Measurements from ENCODE around the gene IAH1. TPM values are rescaled to one million over a fixed set of nuclear protein-coding genes. Genes with fewer than 3 reads are reported as not detected.

Gene IAH1
- total and polyA plus RNA-seq, 4 donors, result 19.2 to 62.1 (median 27.0) TPM

- DNase-seq (ENCODE audit: low spot score), result no peak
- Histone ChIP-seq H3K27me3 (ENCODE audit: control insufficient read depth in 4 of 4, insufficient read depth in 4 of 4, low read length in 3 of 4) (no peaks in the 10 kb centered on the region), H3K9me3 (ENCODE audit: control insufficient read depth in 4 of 4, low read length in 3 of 4) (no peaks in the 10 kb centered on the region), H3K36me3 (ENCODE audit: control insufficient read depth in 4 of 4, insufficient read depth in 3 of 4, low read depth in 1 of 4, low read length in 3 of 4) (peaks cover 0 to 9% (median 1%) of the 10 kb centered on the region in 4 donors), H3K9ac (ENCODE audit: low read depth in 1 of 2, low read length in 2 of 2) (no peak overlapping the region), H3K4me1 (ENCODE audit: control insufficient read depth in 4 of 4, insufficient read depth in 4 of 4, low read length in 3 of 4) (peaks cover 0 to 5% (median 1%) of the 10 kb centered on the region in 4 donors), H3K4me3 (ENCODE audit: low read depth in 1 of 3, low read length in 3 of 3) (no peak overlapping the region), H3K27ac (ENCODE audit: low read depth in 1 of 2, low read length in 2 of 2) (no peak overlapping the region)
- TF ChIP-seq HNF4G (IDR thresholded peaks at IDR 0.05) (no peak), NR2F2 (IDR thresholded peaks at IDR 0.05) (no peak), FOXA2 (IDR thresholded peaks at IDR 0.05) (no peak), JUND (IDR thresholded peaks at IDR 0.05) (no peak)
- TF ChIP-seq, protein P1, sequence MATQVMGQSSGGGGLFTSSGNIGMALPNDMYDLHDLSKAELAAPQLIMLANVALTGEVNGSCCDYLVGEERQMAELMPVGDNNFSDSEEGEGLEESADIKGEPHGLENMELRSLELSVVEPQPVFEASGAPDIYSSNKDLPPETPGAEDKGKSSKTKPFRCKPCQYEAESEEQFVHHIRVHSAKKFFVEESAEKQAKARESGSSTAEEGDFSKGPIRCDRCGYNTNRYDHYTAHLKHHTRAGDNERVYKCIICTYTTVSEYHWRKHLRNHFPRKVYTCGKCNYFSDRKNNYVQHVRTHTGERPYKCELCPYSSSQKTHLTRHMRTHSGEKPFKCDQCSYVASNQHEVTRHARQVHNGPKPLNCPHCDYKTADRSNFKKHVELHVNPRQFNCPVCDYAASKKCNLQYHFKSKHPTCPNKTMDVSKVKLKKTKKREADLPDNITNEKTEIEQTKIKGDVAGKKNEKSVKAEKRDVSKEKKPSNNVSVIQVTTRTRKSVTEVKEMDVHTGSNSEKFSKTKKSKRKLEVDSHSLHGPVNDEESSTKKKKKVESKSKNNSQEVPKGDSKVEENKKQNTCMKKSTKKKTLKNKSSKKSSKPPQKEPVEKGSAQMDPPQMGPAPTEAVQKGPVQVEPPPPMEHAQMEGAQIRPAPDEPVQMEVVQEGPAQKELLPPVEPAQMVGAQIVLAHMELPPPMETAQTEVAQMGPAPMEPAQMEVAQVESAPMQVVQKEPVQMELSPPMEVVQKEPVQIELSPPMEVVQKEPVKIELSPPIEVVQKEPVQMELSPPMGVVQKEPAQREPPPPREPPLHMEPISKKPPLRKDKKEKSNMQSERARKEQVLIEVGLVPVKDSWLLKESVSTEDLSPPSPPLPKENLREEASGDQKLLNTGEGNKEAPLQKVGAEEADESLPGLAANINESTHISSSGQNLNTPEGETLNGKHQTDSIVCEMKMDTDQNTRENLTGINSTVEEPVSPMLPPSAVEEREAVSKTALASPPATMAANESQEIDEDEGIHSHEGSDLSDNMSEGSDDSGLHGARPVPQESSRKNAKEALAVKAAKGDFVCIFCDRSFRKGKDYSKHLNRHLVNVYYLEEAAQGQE (IDR thresholded peaks at IDR 0.05), result no peak
- TF ChIP-seq, protein P2, sequence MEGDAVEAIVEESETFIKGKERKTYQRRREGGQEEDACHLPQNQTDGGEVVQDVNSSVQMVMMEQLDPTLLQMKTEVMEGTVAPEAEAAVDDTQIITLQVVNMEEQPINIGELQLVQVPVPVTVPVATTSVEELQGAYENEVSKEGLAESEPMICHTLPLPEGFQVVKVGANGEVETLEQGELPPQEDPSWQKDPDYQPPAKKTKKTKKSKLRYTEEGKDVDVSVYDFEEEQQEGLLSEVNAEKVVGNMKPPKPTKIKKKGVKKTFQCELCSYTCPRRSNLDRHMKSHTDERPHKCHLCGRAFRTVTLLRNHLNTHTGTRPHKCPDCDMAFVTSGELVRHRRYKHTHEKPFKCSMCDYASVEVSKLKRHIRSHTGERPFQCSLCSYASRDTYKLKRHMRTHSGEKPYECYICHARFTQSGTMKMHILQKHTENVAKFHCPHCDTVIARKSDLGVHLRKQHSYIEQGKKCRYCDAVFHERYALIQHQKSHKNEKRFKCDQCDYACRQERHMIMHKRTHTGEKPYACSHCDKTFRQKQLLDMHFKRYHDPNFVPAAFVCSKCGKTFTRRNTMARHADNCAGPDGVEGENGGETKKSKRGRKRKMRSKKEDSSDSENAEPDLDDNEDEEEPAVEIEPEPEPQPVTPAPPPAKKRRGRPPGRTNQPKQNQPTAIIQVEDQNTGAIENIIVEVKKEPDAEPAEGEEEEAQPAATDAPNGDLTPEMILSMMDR (IDR thresholded peaks at IDR 0.05; ENCODE audit: low read depth, low read length, missing input control), result no peak
- 96% methylated on average over 4 of the region's 4 CpGs for WGBS
Measured at GRCh38 chr2:9532421-9532820, 58.1 kb downstream of the IAH1 start.

DNA sequence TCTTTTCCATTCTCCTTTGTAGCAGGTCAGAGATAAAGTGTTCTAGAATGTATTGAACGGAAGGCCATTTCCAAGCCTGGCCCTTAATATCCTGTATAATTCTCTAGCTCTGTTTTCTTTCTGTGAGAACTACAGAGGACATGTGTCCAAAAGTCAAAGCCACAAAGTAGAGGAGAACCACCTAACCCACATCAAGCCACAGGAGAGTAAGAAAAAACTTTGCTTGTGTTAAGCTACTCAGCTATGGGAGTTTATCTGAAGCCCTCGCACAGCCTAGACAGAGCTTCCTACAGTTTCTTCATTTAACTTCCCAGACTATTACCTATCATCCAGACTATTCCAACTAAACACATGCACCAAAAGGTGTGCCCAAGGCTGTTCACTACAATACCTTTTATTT, 59.3 kb downstream of the IAH1 start:
- WGBS, result 96% methylated on average over 2 of the region's 2 CpGs
- Histone ChIP-seq H3K4me1 (ENCODE audit: control insufficient read depth in 4 of 4, insufficient read depth in 4 of 4, low read length in 3 of 4) (peaks cover 0 to under 1% (median under 1%) of the 10 kb centered on the region in 4 donors), H3K9me3 (ENCODE audit: control insufficient read depth in 4 of 4, low read length in 3 of 4) (no peaks in the 10 kb centered on the region), H3K9ac (ENCODE audit: low read depth in 1 of 2, low read length in 2 of 2) (no peak overlapping the region), H3K27ac (ENCODE audit: low read depth in 1 of 2, low read length in 2 of 2) (no peak overlapping the region), H3K27me3 (ENCODE audit: control insufficient read depth in 4 of 4, insufficient read depth in 4 of 4, low read length in 3 of 4) (no peaks in the 10 kb centered on the region), H3K4me3 (ENCODE audit: low read depth in 1 of 3, low read length in 3 of 3) (no peak overlapping the region), H3K36me3 (ENCODE audit: control insufficient read depth in 4 of 4, insufficient read depth in 3 of 4, low read depth in 1 of 4, low read length in 3 of 4) (peaks cover 0 to 9% (median 1%) of the 10 kb centered on the region in 4 donors)
- no peak for DNase-seq (ENCODE audit: low spot score)
- TF ChIP-seq TAF1 (conservative IDR thresholded peaks at IDR 0.05), result no peak
- TF ChIP-seq HNF4G (IDR thresholded peaks at IDR 0.05), result no peak
- TF ChIP-seq, protein P3, sequence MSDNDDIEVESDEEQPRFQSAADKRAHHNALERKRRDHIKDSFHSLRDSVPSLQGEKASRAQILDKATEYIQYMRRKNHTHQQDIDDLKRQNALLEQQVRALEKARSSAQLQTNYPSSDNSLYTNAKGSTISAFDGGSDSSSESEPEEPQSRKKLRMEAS (IDR thresholded peaks at IDR 0.05), result no peak
- TF ChIP-seq RXRA (IDR thresholded peaks at IDR 0.05), result no peak
- TF ChIP-seq NR2F2 (IDR thresholded peaks at IDR 0.05), result no peak
- TF ChIP-seq EGR1 (IDR thresholded peaks at IDR 0.05; ENCODE audit: low read depth in 2 of 2), result no peak
- TF ChIP-seq, protein P2 (IDR thresholded peaks at IDR 0.05; ENCODE audit: low read depth, low read length, missing input control), result no peak
- TF ChIP-seq HNF4A (conservative IDR thresholded peaks at IDR 0.05), result no peak
- TF ChIP-seq FOXA2 (IDR thresholded peaks at IDR 0.05), result no peak
- TF ChIP-seq RAD21 (IDR thresholded peaks at IDR 0.05), result no peak

Measured in liver (tissue), 9 donors.